OCI-LY3 (cell line): Measurements from ENCODE around the gene HCFC1R1.

Experiments used
- H2AFZ ChIP-seq: fragments of 200-600, 300-600 bp; shearing (Covaris generic); 2 replicates; pipeline ENCODE4 v1.6.0; 2014; ENCODE audit warnings: antibody characterized with exemption, low read depth, low read length
- H3K27ac ChIP-seq: fragments of 200-600, 300-600 bp; sonication (generic); 2 replicates; pipeline ENCODE4 v1.5.1; 2014; ENCODE audit warnings: mild to moderate bottlenecking, low read length, moderate library complexity, mixed read lengths
- H3K27me3 ChIP-seq: fragments of 200-600, 300-600 bp; sonication (generic); 2 replicates; pipeline ENCODE4 v1.6.1; 2014; ENCODE audit warnings: low read depth, low read length, mixed read lengths
- H3K36me3 ChIP-seq: fragments of 200-600, 300-600 bp; sonication (generic); replicated peaks from 2 replicates; pipeline ENCODE3; 2014; ENCODE audit warnings: low read depth, low read length, mixed read lengths
- H3K4me1 ChIP-seq: fragments of 300-600, 200-600 bp; sonication (generic); 2 replicates; pipeline ENCODE4 v1.6.1; 2014; ENCODE audit warnings: low read length, mixed read lengths
- H3K4me2 ChIP-seq: fragments of 200-600, 300-600 bp; sonication (generic); 2 replicates; pipeline ENCODE4 v1.6.1; 2014; ENCODE audit warnings: low read length, mixed read lengths
- H3K4me3 ChIP-seq: fragments of 300-600, 200-600 bp; sonication (generic); 2 replicates; pipeline ENCODE4 v1.5.1; 2014; ENCODE audit warnings: antibody characterized with exemption, mild to moderate bottlenecking, low read length, moderate library complexity
- H3K79me2 ChIP-seq: fragments of 300-600, 200-600 bp; shearing (Covaris generic); 2 replicates; pipeline ENCODE4 v1.6.1; 2014; ENCODE audit warnings: mild to moderate bottlenecking, low read length, mixed read lengths
- H3K9ac ChIP-seq: fragments of 300-600, 200-600 bp; shearing (Covaris generic); 2 replicates; pipeline ENCODE4 v1.6.0; 2014; ENCODE audit warnings: mild to moderate bottlenecking, low read length, moderate library complexity
- H3K9me3 ChIP-seq: fragments of 200-600, 300-600 bp; shearing (Covaris generic); 2 replicates; pipeline ENCODE4 v1.6.1; 2014; ENCODE audit warnings: low read length, mixed read lengths; ENCODE audit not compliant: insufficient read depth
- H4K20me1 ChIP-seq: fragments of 200-600, 300-600 bp; sonication (generic); 2 replicates; pipeline ENCODE4 v1.6.1; 2016; ENCODE audit warnings: low read length, mixed read lengths; ENCODE audit not compliant: insufficient read depth
- CTCF ChIP-seq: fragments of 200-600, 300-600 bp; sonication (generic); IDR thresholded peaks from 2 replicates; pipeline ENCODE4 v1.5.1; 2014; ENCODE audit warnings: antibody characterized with exemption, low read length, low read depth
- EZH2phosphoT487 ChIP-seq: fragments of 200-600 bp; shearing (Covaris generic); IDR thresholded peaks from 2 replicates; pipeline ENCODE4 v1.6.1; 2018; ENCODE audit warnings: antibody characterized with exemption, mixed run types, low read depth

HCFC1R1 gene

GRCh38 chr16:2985893-2986355 is 37.8 kb downstream of the HCFC1R1 start:
- Histone ChIP-seq H3K9ac (no peak overlapping the region), H2AFZ (no peak overlapping the region), H3K4me3 (no peak overlapping the region), H3K27ac (no peak overlapping the region), H4K20me1 (no peaks in the 10 kb centered on the region), H3K79me2 (no peaks in the 10 kb centered on the region), H3K9me3 (no peaks in the 10 kb centered on the region), H3K27me3 (peaks cover 24% of the 10 kb centered on the region), H3K4me2 (no peak overlapping the region), H3K36me3 (no peaks in the 10 kb centered on the region), H3K4me1 (peaks cover 7% of the 10 kb centered on the region)
- TF ChIP-seq CTCF (no peak), EZH2phosphoT487 (no peak)

- Histone ChIP-seq H2AFZ (no peak overlapping the region), H3K36me3 (no peaks in the 10 kb centered on the region), H3K4me1 (peaks cover 7% of the 10 kb centered on the region), H3K4me2 (no peak overlapping the region), H3K27ac (no peak overlapping the region), H3K79me2 (no peaks in the 10 kb centered on the region), H3K27me3 (peaks cover 20% of the 10 kb centered on the region), H4K20me1 (no peaks in the 10 kb centered on the region), H3K9ac (no peak overlapping the region), H3K4me3 (no peak overlapping the region), H3K9me3 (no peaks in the 10 kb centered on the region)
- TF ChIP-seq EZH2phosphoT487 (no peak), CTCF (no peak)
These were observed 38.3 kb downstream of the HCFC1R1 start for GRCh38 chr16:2985462-2985861.

GRCh38 chr16:2983706-2984136 is 40.0 kb downstream of the HCFC1R1 start:
- H3K9ac ChIP-seq, result peak overlapping the region; percentile 57
- H3K36me3 ChIP-seq, result no peaks in the 10 kb centered on the region
- TF ChIP-seq EZH2phosphoT487, result no peak
- peak; percentile 81 for TF ChIP-seq CTCF
- H3K4me2 ChIP-seq, result peak overlapping the region; percentile 77
- peaks cover 16% of the 10 kb centered on the region for H3K79me2 ChIP-seq
- H3K27me3 ChIP-seq, result peaks cover 3% of the 10 kb centered on the region; the same call in 1 of the 2 replicates
- H3K9me3 ChIP-seq, result no peaks in the 10 kb centered on the region
- H2AFZ ChIP-seq, result peak overlapping the region; percentile 65
- H3K27ac ChIP-seq, result no peak overlapping the region
- peaks cover 7% of the 10 kb centered on the region for H3K4me1 ChIP-seq
- H3K4me3 ChIP-seq, result peak overlapping the region; percentile 75
- no peaks in the 10 kb centered on the region for H4K20me1 ChIP-seq

GRCh38 chr16:2982402-2982801 is 41.3 kb downstream of the HCFC1R1 start:
- Histone ChIP-seq H3K27ac (no peak overlapping the region), H3K79me2 (peaks cover 27% of the 10 kb centered on the region), H3K4me2 (no peak overlapping the region), H3K9me3 (no peaks in the 10 kb centered on the region), H3K4me3 (no peak overlapping the region), H3K36me3 (peaks cover 7% of the 10 kb centered on the region), H3K9ac (no peak overlapping the region), H2AFZ (no peak overlapping the region), H3K27me3 (no peaks in the 10 kb centered on the region), H4K20me1 (no peaks in the 10 kb centered on the region), H3K4me1 (peaks cover 7% of the 10 kb centered on the region)
- no peak for TF ChIP-seq CTCF
- no peak for TF ChIP-seq EZH2phosphoT487
